Endothelial cell of umbilical vein (primary cell): ENCODE measurements around the gene NADSYN1.

Experiments used
- EZH2 ChIP-seq: IDR thresholded peaks from 2 replicates; pipeline ENCODE4 v1.6.1; 2012; ENCODE audit warnings: borderline replicate concordance, low read depth, mild to moderate bottlenecking, moderate library complexity, low read length, inconsistent platforms; ENCODE audit not compliant: severe bottlenecking
- JUN ChIP-seq: IDR thresholded peaks from 2 replicates; pipeline ENCODE4 v1.6.1; 2011; ENCODE audit warnings: borderline replicate concordance, low read depth; ENCODE audit not compliant: insufficient read length, insufficient read depth
- POLR2A ChIP-seq: IDR thresholded peaks from 2 replicates; pipeline ENCODE4 v1.6.1; 2012; ENCODE audit warnings: low read depth, mild to moderate bottlenecking, control low read depth, low read length
- POLR2AphosphoS5 ChIP-seq: IDR thresholded peaks from 2 replicates; pipeline ENCODE4 v1.6.1; 2012; ENCODE audit warnings: low read depth, mild to moderate bottlenecking, control low read depth, low read length, moderate library complexity; ENCODE audit not compliant: insufficient read depth
- TF ChIP-seq, protein P1 (sequence below), 2 donors: IDR thresholded peaks; 1 replicate in 1 of 2; 2 replicates in 1 of 2; pipeline ENCODE4 v1.5.1; 2011; ENCODE audit warnings: low read length in 2 of 2, mild to moderate bottlenecking in 2 of 2, moderate library complexity in 2 of 2, control low read depth in 1 of 2, inconsistent platforms in 1 of 2, low read depth in 1 of 2; ENCODE audit not compliant: insufficient read depth in 1 of 2; ENCODE audit errors: extremely low read depth in 1 of 2

DNA sequence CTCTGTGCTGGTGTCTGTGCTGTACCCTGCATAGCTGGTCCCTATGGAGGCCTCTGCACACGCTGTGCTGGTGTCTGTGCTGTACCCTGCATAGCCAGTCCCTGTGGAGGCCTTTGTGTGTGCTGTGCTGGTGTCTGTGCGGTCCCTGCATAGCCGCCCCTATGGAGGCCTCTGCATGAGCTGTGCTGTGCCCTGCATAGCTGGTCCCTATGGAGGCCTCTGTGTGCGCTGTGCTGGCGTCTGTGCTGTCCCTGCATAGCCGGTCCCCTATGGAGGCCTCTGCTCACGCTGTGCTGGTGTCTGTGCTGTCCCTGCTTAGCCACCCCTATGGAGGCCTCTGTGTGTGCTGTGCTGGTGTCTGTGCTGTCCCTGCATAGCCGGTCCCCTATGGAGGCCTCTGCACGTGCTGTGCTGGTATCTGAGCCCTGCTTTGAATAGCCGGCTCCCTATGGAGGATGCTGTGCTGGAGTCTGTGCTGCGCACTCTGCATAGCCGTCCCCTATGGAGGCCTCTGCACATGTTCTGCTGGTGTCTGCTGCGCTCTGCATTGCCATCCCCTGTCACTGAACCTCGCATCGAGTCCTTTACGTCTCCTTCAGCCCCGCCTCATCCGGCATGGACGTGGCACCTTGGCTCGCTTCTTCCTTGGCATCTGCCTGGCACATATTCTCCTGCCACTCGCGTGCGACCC, 6.2 kb downstream of the NADSYN1 start:
- TF ChIP-seq, protein P1, sequence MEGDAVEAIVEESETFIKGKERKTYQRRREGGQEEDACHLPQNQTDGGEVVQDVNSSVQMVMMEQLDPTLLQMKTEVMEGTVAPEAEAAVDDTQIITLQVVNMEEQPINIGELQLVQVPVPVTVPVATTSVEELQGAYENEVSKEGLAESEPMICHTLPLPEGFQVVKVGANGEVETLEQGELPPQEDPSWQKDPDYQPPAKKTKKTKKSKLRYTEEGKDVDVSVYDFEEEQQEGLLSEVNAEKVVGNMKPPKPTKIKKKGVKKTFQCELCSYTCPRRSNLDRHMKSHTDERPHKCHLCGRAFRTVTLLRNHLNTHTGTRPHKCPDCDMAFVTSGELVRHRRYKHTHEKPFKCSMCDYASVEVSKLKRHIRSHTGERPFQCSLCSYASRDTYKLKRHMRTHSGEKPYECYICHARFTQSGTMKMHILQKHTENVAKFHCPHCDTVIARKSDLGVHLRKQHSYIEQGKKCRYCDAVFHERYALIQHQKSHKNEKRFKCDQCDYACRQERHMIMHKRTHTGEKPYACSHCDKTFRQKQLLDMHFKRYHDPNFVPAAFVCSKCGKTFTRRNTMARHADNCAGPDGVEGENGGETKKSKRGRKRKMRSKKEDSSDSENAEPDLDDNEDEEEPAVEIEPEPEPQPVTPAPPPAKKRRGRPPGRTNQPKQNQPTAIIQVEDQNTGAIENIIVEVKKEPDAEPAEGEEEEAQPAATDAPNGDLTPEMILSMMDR (IDR thresholded peaks at IDR 0.05; ENCODE audit: extremely low read depth in 1 of 2, insufficient read depth in 1 of 2, low read depth in 1 of 2, low read length in 2 of 2) = no peak
- TF ChIP-seq POLR2A (no peak), EZH2 (no peak), POLR2AphosphoS5 (no peak), JUN (no peak)
